ENCODE measurements around the gene IFI27L1.

- TF ChIP-seq CTCF (IDR thresholded peaks at IDR 0.05) = no peak
- no peak for TF ChIP-seq POLR2A (IDR thresholded peaks at IDR 0.05)
Observed at GRCh38 chr14:94037954-94038353, 43.2 kb upstream of the IFI27L1 start.
